ENCODE measurements around the gene FRMD7.

Gene FRMD7

DNA sequence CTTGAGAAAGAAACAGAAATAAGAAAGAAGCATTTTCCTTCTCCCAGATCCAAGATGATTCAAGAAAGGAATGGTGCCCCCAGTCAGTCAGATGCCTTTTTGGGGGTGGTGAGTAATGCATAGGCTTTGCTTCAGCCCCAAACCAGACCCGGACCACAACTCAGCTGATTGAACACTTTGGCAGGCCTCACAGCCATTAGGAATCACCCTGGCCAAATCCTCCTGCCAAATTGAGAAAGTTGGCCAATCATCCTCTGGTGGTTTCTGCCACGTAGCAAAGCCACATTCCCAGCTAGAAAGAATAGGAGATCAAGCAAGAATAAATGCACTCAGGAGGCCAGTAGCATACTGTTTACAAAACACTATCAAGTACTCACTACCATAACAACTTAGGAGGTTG is 33.7 kb downstream of the FRMD7 start:
- in situ Hi-C loops (cut with MboI; ENCODE audit: low sequenced_read_pairs), result loop anchor here (25.0 kb wide), 1 partner anchor 118 kb away; the partner anchor contains the start of gene RAP2C

DNA sequence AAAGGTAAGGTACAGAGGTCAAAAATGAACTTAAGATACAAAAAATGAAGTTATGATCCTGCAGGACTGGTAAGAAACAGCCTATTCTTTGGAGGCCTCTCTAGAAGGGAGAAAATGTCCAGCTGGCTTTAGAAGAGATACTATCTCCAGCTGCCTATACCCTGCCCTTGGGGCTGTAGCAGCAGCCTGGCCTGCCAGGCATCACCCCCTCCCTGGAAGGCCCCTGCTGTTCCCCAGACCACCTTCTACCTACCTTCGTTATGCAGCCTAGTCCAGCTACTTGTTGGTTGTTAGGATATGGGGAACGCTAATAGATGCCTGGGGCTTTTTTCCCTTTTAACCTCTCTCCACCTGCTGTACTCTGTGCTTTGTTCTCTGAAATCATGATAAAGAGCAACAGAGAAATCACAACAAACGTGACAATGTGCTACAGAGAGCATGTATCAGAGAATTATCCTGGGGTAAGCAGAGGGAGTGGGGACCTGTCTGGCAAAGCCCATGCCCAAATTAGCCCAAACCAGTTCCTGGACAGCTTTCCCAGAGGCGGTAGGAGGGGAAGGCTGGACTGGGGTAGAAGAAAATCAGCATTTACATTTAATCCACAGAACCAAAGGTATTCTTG is 34.5 kb downstream of the FRMD7 start:
- in situ Hi-C loops (cut with MboI; ENCODE audit: low sequenced_read_pairs), result loop anchor here (25.0 kb wide), 1 partner anchor 119 kb away; the partner anchor contains the start of gene RAP2C

- in situ Hi-C loops (cut with MboI; ENCODE audit: low sequenced_read_pairs), result loop anchor here (25.0 kb wide), 1 partner anchor 120 kb away; the partner anchor contains the start of gene RAP2C
These were observed 35.3 kb downstream of the FRMD7 start for GRCh38 chrX:132092439-132093065.

GRCh38 chrX:132090403-132091159 is 37.2 kb downstream of the FRMD7 start:
- in situ Hi-C loops (cut with MboI; ENCODE audit: low sequenced_read_pairs), result loop anchor here (25.0 kb wide), 1 partner anchor 122 kb away; the partner anchor contains the start of gene RAP2C

GRCh38 chrX:132088864-132089263 is 39.0 kb downstream of the FRMD7 start:
- in situ Hi-C loops (cut with MboI; ENCODE audit: low sequenced_read_pairs), result loop anchor here (25.0 kb wide), 1 partner anchor 123 kb away; the partner anchor contains the start of gene RAP2C

GRCh38 chrX:132086672-132087071 is 41.1 kb downstream of the FRMD7 start:
- in situ Hi-C loops (cut with MboI; ENCODE audit: low sequenced_read_pairs), result loop anchor here (25.0 kb wide), 1 partner anchor 126 kb away; the partner anchor contains the start of gene RAP2C

GRCh38 chrX:132085786-132086185 is 42.0 kb downstream of the FRMD7 start:
- in situ Hi-C loops (cut with MboI; ENCODE audit: low sequenced_read_pairs), result loop anchor here (25.0 kb wide), 1 partner anchor 127 kb away; the partner anchor contains the start of gene RAP2C

- in situ Hi-C loops (cut with MboI; ENCODE audit: low sequenced_read_pairs), result loop anchor here (25.0 kb wide), 1 partner anchor 134 kb away; the partner anchor contains the start of gene RAP2C
These were observed 49.9 kb downstream of the FRMD7 start for GRCh38 chrX:132077912-132078311.

GRCh38 chrX:132077414-132077813 is 50.4 kb downstream of the FRMD7 start:
- in situ Hi-C loops (cut with MboI; ENCODE audit: low sequenced_read_pairs), result loop anchor here (25.0 kb wide), 1 partner anchor 135 kb away; the partner anchor contains the start of gene RAP2C

GRCh38 chrX:132071254-132071653 is 56.6 kb downstream of the FRMD7 start:
- in situ Hi-C loops (cut with MboI; ENCODE audit: low sequenced_read_pairs), result loop anchor here (25.0 kb wide), 1 partner anchor 209 kb away; no protein-coding TSS in a partner anchor

DNA sequence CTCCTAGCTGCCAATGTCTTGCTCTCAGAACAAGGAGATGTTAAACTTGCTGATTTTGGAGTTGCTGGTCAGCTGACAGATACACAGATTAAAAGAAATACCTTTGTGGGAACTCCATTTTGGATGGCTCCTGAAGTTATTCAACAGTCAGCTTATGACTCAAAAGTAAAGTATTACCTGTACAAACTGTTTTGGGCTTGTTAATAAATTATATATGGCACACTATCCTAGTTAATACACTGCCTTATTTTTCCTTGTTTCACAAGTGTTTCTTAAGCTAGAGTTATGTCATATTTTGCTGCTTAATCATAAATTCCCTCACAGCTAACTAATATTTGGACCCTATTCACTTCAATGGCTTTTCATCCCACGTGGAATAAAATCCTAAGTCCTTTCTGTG is 59.4 kb downstream of the FRMD7 start:
- in situ Hi-C loops (cut with MboI; ENCODE audit: low sequenced_read_pairs), result loop anchor here (25.0 kb wide), 1 partner anchor 206 kb away; no protein-coding TSS in a partner anchor

DNA sequence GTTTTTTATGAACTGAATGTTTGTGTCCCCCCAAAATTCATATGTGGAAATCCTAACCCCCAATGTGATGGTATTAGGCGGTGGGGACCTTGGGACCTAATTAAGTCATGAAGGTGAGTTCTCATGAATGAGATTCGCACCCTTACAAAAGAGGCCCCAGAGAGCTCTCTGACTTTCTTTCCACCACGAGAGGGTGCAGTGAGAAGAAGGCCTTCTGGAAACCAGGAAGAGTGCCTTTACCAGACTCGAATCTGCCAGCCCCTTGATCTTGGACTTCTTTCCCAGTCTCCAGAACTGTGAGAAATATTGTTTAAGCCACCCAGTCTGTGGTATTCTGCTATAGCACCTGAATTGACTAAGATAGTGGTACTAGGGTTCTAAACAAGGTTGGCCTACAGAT is 64.0 kb downstream of the FRMD7 start:
- in situ Hi-C loops (cut with MboI; ENCODE audit: low sequenced_read_pairs), result loop anchor here (25.0 kb wide), 1 partner anchor 202 kb away; no protein-coding TSS in a partner anchor

- in situ Hi-C loops (cut with MboI; ENCODE audit: low sequenced_read_pairs), result loop anchor here (25.0 kb wide), 1 partner anchor 201 kb away; no protein-coding TSS in a partner anchor
These were observed 64.5 kb downstream of the FRMD7 start for GRCh38 chrX:132063334-132063733.

DNA sequence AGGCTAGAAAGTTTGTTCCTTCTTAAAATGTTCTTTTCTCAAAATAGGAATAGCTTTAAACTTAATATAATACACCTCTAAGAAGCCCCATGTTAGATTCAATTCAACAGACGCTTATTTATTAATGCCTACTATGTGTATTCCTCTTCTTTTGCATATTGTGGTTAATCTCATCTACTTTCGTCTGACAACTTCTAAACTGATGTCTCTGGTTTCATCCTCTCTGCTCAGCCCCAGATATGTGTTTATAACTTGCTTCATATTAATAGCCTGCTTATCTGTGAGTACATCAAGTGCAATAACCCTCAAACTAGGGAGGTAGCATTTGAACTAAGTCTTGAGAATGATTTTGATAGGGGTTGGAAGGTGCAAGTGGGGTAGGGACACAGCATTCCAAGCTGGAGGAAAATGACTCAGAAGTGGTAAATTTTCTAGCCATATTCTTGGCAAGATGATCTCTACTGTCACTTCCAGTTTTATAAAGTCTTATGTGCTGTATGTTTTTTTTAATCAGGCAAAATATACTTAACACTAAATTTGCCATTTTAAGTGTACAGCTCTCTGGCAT is 67.8 kb downstream of the FRMD7 start:
- in situ Hi-C loops (cut with MboI; ENCODE audit: low sequenced_read_pairs), result loop anchor here (25.0 kb wide), 1 partner anchor 198 kb away; no protein-coding TSS in a partner anchor

DNA sequence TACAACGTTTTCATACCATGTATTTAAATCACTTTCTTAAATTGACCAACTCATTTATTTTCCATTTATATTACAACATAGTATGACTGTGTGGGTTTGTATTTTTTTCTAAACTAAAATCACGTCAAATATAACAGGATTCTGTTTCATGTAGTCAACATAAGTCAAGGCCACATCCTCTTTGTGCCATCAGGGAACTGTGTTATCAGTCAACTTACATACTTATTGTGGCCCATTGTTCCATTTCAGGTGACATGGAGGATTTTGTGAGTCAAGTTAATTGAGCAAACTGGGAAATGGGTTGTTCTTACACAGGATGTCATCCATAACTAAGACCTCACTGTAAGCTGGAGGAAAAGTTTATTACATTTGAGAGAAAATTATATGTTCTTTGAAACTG is 68.8 kb downstream of the FRMD7 start:
- in situ Hi-C loops (cut with MboI; ENCODE audit: low sequenced_read_pairs), result loop anchor here (25.0 kb wide), 1 partner anchor 197 kb away; no protein-coding TSS in a partner anchor

GRCh38 chrX:132058050-132058449 is 69.8 kb downstream of the FRMD7 start:
- in situ Hi-C loops (cut with MboI; ENCODE audit: low sequenced_read_pairs), result loop anchor here (25.0 kb wide), 1 partner anchor 196 kb away; no protein-coding TSS in a partner anchor

DNA sequence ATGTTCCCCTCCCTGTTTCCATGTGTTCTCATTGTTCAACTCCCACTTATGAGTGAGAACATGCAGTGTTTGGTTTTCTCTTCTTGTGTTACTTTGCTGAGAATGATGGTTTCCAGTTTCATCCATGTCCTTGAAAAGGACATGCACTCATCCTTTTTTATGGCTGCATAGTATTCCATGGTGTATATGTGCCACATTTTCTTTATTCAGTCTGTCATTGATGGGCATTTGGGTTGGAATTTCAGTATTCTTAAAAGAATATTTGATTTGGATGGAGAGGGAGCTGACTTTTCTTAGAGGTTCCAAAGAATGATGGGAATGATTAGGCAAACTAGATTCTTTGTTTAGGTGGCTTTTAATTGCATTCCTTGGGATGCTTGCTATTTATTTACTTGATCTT is 76.0 kb downstream of the FRMD7 start:
- in situ Hi-C loops (cut with MboI; ENCODE audit: low sequenced_read_pairs), result loop anchor here (25.0 kb wide), 1 partner anchor 189 kb away; no protein-coding TSS in a partner anchor

DNA sequence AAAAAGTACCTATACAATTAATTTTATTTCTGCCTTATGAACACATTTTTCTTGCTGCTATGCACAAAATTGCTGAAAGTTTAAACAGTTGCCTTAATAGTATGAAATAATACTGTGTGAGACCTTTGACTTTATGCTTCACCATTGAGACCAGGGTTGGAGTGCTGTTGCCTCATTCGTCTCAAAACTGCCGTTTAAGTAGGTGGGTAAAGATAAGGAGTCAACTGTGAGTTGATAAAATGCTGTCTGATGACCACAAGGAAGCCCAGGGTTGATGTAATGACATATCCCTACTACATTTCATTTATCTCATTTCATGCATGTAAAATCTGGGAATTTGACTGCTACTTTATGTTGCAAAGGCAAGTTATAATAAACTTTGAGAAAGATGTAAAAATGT is 81.3 kb downstream of the FRMD7 start:
- in situ Hi-C loops (cut with MboI; ENCODE audit: low sequenced_read_pairs), result no loop called here

GRCh38 chrX:132045456-132045855 is 82.4 kb downstream of the FRMD7 start:
- in situ Hi-C loops (cut with MboI; ENCODE audit: low sequenced_read_pairs), result no loop called here

GRCh38 chrX:132044953-132045352 is 82.9 kb downstream of the FRMD7 start:
- in situ Hi-C loops (cut with MboI; ENCODE audit: low sequenced_read_pairs), result no loop called here
